Activated CD8-positive, alpha-beta memory T cell treated with anti-CD3 and anti-CD28 coated beads, Interleukin-2, amount 10 ng/mL, durations not matched to agents 7 days and 5 days (primary cell): ENCODE results near the gene CREB3L2. TPM values are rescaled to one million over a fixed set of nuclear protein-coding genes. Genes with fewer than 3 reads are reported as not detected.
A peak's percentile ranks its signal among the peaks of the same experiment; 100 is the strongest.

Experiments used
- ATAC-seq: fragments of 150-1000 bp; cut with Tn5 transposase; one replicate; pipeline ENCODE4 v1.10.0; 2021; ENCODE audit warnings: moderate library complexity
- CTCF ChIA-PET: fragments of 350-600 bp; sonication (Branson Sonifier 250); formaldehyde crosslinking; loops from one replicate; lab custom pipeline; 2021; ENCODE audit warnings: antibody characterized with exemption; lab: Charles Lee
- DNase-seq: peaks from one replicate; pipeline ENCODE4 v3.0.0-alpha.2; 2020
- H3K27ac Mint-ChIP-seq: one replicate; pipeline ENCODE4 v1.8.0; 2021; ENCODE audit warnings: mild to moderate bottlenecking, mixed read lengths
- H3K27me3 Mint-ChIP-seq: one replicate; pipeline ENCODE4 v1.8.0; 2021; ENCODE audit warnings: mixed read lengths
- H3K36me3 Mint-ChIP-seq: one replicate; pipeline ENCODE4 v1.8.0; 2021; ENCODE audit warnings: mild to moderate bottlenecking, mixed read lengths
- H3K4me1 Mint-ChIP-seq: one replicate; pipeline ENCODE4 v1.8.0; 2021; ENCODE audit warnings: mixed read lengths
- H3K4me3 Mint-ChIP-seq: one replicate; pipeline ENCODE4 v1.8.0; 2021; ENCODE audit warnings: mild to moderate bottlenecking, moderate library complexity, mixed read lengths
- H3K9me3 Mint-ChIP-seq: one replicate; pipeline ENCODE4 v1.8.0; 2022; ENCODE audit warnings: low read depth, mixed read lengths
- total RNA-seq, 2 experiments: library from RNA; stranded (reverse); gene quantifications; one replicate each; pipeline ENCODE4 v1.2.3, GENCODE V29; 2021

CREB3L2 gene
- total RNA-seq, 2 experiments from 2014 or later: 24.0 to 29.0 TPM

DNA sequence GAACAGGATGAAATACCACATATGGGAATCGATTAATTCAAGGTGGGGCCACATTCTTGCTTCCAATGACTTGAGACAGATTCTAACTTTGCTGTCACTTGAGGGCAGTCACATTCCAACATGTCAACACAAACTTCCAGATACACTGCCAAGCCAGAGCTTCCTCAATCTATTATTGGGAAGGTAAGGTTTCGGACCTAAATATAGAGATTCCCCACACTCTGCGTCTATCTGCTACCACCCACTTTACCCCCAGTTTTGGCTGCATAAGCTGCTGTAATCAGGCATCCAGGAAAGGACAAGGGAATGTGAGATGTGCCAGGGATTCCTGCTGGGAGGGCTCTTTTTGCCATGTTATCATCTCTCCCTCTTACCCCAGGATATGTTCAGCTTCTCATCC is 134.6 kb downstream of the CREB3L2 start:
- H3K4me1 Mint-ChIP-seq: peaks cover 3% of the 10 kb centered on the region
- CTCF ChIA-PET: no interaction called here
- H3K9me3 Mint-ChIP-seq: peaks cover 10% of the 10 kb centered on the region
- no peak overlapping the region for H3K27ac Mint-ChIP-seq
- peaks cover 28% of the 10 kb centered on the region for H3K36me3 Mint-ChIP-seq
- no peaks in the 10 kb centered on the region for H3K27me3 Mint-ChIP-seq
- no peak for ATAC-seq
- H3K4me3 Mint-ChIP-seq: no peak overlapping the region
- DNase-seq: no peak

DNA sequence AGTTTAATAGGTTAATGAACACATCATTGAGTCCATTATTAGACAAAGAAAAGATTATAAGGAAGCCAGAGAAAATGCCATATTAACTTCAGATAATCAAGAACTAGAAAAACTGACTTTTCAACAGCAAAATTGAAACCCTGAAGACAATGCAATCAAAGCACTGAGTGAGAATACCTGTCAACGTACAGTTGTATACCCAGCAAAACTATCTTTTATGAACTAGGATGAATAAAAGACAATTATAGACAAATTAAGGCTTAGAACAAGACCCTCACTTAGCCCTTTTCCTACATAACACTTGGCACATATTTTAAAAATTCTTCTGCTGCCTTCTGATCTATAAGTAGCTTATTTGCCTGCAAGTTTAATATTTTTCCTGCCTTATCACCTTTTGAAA is 136.1 kb downstream of the CREB3L2 start:
- H3K36me3 Mint-ChIP-seq: peaks cover 28% of the 10 kb centered on the region
- H3K4me3 Mint-ChIP-seq: no peak overlapping the region
- CTCF ChIA-PET: no interaction called here
- no peak overlapping the region for H3K27ac Mint-ChIP-seq
- peaks cover 2% of the 10 kb centered on the region for H3K4me1 Mint-ChIP-seq
- H3K27me3 Mint-ChIP-seq: no peaks in the 10 kb centered on the region
- ATAC-seq: no peak
- peaks cover 10% of the 10 kb centered on the region for H3K9me3 Mint-ChIP-seq
- DNase-seq: no peak

DNA sequence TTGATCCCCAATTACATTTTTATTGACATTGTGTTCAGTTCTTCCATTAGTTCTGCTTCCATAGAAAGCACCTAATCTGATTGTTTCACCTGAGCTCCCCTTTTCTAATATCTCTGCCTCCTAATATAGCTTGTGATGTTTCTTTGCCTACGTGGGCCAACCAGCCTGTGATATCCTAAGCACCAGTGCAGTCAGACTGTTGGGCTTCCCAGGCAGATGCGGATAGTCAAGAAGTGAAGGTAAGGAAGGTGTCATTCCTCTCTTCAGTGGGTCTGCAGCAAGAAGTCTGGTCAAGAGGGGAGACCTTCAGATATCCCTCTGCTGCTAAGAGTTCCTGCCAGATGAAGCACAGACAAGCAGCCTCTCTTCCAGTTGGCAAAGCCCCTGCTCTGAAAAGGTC is 138.9 kb downstream of the CREB3L2 start:
- DNase-seq (no peak), ATAC-seq (no peak)
- Mint-ChIP-seq H3K4me3 (no peak overlapping the region), H3K4me1 (no peaks in the 10 kb centered on the region), H3K9me3 (peaks cover 9% of the 10 kb centered on the region), H3K27me3 (no peaks in the 10 kb centered on the region), H3K27ac (no peak overlapping the region), H3K36me3 (peaks cover 21% of the 10 kb centered on the region)
- CTCF ChIA-PET: interaction anchor here (0.8 kb wide), 1 partner anchor 146 kb away, joined by 3 read pairs; no protein-coding TSS in a partner anchor

DNA sequence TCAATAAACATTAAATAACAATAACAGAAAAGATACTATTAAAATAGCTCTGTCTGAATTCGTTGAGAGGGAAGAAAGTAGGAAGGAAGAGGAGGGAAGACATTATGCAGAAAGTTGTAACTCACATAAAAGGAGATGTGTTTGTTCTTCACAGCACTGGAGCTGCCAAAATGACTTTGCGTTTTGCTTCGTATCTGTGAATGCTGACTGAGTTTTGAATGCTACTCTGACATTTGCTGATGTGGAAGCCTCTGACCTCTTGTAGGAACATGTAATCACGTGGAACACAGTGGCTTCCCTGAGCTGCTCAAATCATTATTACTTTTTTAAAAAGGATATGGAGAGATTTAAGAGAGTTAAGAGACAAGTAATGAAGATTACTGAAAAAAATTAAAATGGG is 139.5 kb downstream of the CREB3L2 start:
- H3K4me3 Mint-ChIP-seq: no peak overlapping the region
- ATAC-seq (no peak), DNase-seq (no peak)
- CTCF ChIA-PET: interaction anchor here (0.7 to 0.8 kb wide), 2 partner anchors 147 to 229 kb away, joined by 3 read pairs; no protein-coding TSS in a partner anchor
- no peaks in the 10 kb centered on the region for H3K27me3 Mint-ChIP-seq
- peaks cover 21% of the 10 kb centered on the region for H3K36me3 Mint-ChIP-seq
- no peaks in the 10 kb centered on the region for H3K4me1 Mint-ChIP-seq
- no peak overlapping the region for H3K27ac Mint-ChIP-seq
- H3K9me3 Mint-ChIP-seq: peaks cover 9% of the 10 kb centered on the region

DNA sequence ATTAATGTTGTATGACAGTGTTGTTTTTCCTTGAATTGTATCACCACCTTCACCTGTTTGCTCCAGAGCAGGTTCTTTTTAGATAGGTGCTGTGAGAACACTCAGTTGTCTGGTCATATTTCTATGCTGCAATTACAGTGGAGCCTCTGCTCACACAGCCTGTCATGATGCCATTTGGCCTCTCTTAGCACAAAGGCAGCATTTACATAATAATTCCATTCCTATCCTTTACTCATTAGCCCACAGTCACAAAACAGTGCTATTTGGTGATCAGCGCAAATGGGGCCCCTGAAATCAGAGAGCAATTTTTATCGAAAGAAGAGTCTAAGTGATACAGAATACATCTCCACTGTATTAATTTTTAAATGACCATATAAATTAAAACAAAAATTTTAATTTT is 141.3 kb downstream of the CREB3L2 start:
- H3K36me3 Mint-ChIP-seq: peaks cover 12% of the 10 kb centered on the region
- CTCF ChIA-PET: no interaction called here
- H3K4me1 Mint-ChIP-seq: no peaks in the 10 kb centered on the region
- ATAC-seq (no peak), DNase-seq (no peak)
- H3K27me3 Mint-ChIP-seq: no peaks in the 10 kb centered on the region
- no peak overlapping the region for H3K27ac Mint-ChIP-seq
- H3K9me3 Mint-ChIP-seq: peaks cover 3% of the 10 kb centered on the region
- no peak overlapping the region for H3K4me3 Mint-ChIP-seq

DNA sequence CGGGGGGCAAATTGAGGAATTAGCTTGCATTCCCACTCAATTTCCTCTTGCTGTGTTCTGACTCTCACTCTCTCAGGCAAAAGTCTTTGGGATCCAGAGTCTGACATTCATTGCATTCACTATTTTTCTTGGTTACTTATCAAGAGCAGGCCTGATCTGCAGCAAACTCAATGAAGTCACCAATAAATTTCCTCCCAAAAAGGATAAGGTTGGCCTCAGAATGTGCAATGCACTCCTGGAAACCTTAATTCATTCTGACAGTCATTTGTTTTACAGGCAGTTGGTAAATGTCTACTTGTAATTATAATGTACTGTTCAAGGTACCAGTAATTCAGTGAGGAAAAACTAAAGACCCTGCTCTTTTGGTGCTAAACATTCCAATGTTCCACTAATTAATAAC is 148.8 kb downstream of the CREB3L2 start:
- Mint-ChIP-seq H3K9me3 (no peaks in the 10 kb centered on the region), H3K4me1 (no peaks in the 10 kb centered on the region), H3K27ac (no peak overlapping the region), H3K36me3 (no peaks in the 10 kb centered on the region), H3K27me3 (peaks cover 37% of the 10 kb centered on the region), H3K4me3 (no peak overlapping the region)
- ATAC-seq (no peak), DNase-seq (no peak)
- CTCF ChIA-PET: no interaction called here

DNA sequence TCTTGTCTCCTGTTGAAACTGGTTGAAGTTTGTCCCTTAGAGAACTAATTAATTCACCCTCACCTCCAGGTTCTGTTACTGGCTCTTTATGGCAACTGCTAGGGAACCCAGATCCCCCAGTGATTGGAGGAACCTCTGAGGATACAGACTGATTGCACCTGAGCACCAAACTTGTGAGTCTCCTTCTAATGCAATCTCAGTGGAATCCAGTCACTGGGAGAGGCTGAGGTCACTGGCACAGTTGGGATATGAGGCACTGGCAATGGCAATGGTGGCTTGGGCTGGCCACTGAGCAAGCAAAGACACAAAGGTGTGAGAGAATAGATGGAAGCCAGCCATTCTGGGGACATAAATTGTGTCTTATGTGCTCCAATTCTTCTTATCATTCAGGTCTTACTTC is 149.8 kb downstream of the CREB3L2 start:
- H3K27me3 Mint-ChIP-seq: peaks cover 47% of the 10 kb centered on the region
- no peak overlapping the region for H3K4me3 Mint-ChIP-seq
- ATAC-seq (no peak), DNase-seq (no peak)
- no peaks in the 10 kb centered on the region for H3K9me3 Mint-ChIP-seq
- H3K36me3 Mint-ChIP-seq: no peaks in the 10 kb centered on the region
- CTCF ChIA-PET: no interaction called here
- H3K27ac Mint-ChIP-seq: no peak overlapping the region
- peaks cover 7% of the 10 kb centered on the region for H3K4me1 Mint-ChIP-seq

DNA sequence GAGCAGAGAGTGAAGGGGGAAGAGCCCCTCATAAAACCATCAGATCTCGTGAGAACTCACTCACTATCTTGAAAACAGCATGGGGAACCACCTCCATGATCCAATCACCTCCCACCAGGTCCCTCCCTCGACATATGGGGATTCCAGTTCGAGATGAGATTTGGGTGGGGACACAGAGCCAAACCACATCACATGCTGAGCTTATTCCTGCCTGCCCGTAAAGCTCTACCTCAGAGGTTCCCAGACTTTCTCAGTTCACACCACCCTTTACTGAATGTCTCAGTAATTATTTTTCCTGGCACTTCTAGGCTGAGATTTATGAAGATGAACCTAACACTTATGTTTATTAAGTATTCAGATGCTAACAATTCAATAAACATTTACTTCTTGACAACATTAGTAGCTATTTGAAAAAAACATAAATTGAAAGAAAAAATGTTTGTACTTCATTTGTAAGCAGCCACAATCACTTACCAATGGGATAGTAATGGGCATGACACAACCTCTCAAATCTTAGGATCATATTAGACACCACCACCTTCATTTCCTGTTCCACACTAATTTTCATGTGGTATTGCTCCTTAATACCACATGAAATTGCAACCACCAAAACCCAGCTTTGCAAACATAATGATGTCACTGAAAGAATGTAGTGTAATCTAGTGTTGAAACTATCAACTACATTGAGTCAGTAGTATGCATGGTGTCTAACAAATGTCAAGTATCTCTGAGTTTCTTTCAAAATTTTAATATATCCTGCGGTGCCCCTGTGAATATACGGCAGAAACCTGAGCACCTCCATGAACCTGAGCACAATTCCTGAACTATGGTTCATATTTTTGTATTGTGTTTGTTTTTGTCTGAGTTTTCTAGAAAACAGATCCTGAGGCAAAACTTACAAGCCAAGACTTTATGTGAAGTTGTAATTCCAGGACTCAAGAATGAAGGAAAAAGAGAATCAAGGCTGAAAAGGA is 150.6 kb downstream of the CREB3L2 start:
- H3K27me3 Mint-ChIP-seq: peaks cover 47% of the 10 kb centered on the region
- no peaks in the 10 kb centered on the region for H3K9me3 Mint-ChIP-seq
- H3K27ac Mint-ChIP-seq: no peak overlapping the region
- CTCF ChIA-PET: no interaction called here
- peaks cover 7% of the 10 kb centered on the region for H3K4me1 Mint-ChIP-seq
- DNase-seq: no peak
- H3K36me3 Mint-ChIP-seq: no peaks in the 10 kb centered on the region
- H3K4me3 Mint-ChIP-seq: no peak overlapping the region
- ATAC-seq: no peak

DNA sequence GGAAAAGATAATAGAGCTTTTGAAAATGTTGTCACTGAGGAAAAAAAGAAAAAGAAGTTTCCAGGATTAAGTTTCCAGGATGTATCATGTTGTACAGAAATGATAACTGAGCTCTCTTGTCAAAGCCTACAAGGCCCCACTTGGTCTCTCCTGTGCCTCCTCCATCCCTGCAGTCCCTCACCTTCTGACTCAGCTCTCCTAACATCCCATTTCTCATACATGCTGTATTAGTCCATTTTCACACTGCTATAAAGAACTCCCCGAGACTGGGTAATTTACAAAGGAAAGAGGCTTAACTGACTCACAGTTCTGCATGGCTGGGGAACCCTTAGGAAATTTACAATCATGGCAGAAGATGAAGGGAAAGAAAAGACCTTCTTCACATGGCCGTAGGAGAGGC is 151.3 kb downstream of the CREB3L2 start:
- Mint-ChIP-seq H3K36me3 (no peaks in the 10 kb centered on the region), H3K27me3 (peaks cover 54% of the 10 kb centered on the region), H3K9me3 (no peaks in the 10 kb centered on the region), H3K27ac (no peak overlapping the region), H3K4me1 (peaks cover 7% of the 10 kb centered on the region), H3K4me3 (no peak overlapping the region)
- no peak for ATAC-seq
- no peak for DNase-seq
- CTCF ChIA-PET: no interaction called here

DNA sequence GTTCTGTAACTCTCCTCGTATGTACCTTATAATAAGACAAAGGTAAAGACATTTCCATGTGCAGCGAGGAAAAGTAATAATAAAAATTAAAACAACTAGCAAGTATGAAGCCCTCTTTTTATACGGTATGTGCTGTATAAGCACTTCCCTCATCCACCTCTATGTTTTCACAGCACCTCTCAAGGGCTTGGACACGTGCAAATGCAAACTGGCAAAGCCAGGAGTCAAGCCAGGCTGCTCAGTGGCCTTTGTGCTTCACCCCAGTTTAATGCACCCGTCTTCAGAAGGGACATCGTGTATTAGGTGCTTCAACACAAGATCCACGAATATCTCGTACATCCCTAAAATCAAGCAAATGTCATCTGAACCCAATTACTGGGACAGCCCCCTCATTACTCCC is 153.8 kb downstream of the CREB3L2 start:
- CTCF ChIA-PET: no interaction called here
- Mint-ChIP-seq H3K27ac (no peak overlapping the region), H3K9me3 (no peaks in the 10 kb centered on the region), H3K4me3 (no peak overlapping the region), H3K27me3 (peaks cover 76% of the 10 kb centered on the region), H3K36me3 (no peaks in the 10 kb centered on the region), H3K4me1 (peaks cover 7% of the 10 kb centered on the region)
- no peak for DNase-seq
- no peak for ATAC-seq

DNA sequence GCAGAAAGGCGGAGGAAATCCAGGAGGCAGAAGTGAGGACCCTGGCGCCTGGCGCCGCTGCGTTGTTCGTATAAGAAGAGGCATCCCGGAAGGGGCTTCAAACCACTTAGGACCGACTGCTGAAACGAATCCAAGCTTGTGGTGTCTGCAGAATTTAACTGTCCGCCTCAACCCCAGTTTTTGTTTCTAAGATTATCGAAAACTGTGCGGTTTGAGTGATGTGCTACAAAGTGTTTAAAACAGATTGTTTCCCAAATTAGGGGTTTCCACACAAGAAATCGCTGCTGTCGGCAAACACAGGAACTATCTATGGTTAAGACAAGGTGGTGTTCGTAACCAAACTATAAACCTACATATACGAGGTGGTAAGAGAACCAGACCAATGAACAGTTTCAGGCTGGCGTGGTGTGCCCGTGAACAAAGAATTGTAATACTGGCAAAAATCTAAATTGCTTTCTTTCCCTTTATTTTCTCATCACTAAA is 154.3 kb downstream of the CREB3L2 start:
- H3K4me3 Mint-ChIP-seq: peak overlapping the region; percentile 41
- ATAC-seq (peak; percentile 40), DNase-seq (no peak)
- H3K36me3 Mint-ChIP-seq: no peaks in the 10 kb centered on the region
- H3K27ac Mint-ChIP-seq: no peak overlapping the region
- H3K9me3 Mint-ChIP-seq: no peaks in the 10 kb centered on the region
- CTCF ChIA-PET: no interaction called here
- peaks cover 7% of the 10 kb centered on the region for H3K4me1 Mint-ChIP-seq
- peaks cover 80% of the 10 kb centered on the region for H3K27me3 Mint-ChIP-seq

DNA sequence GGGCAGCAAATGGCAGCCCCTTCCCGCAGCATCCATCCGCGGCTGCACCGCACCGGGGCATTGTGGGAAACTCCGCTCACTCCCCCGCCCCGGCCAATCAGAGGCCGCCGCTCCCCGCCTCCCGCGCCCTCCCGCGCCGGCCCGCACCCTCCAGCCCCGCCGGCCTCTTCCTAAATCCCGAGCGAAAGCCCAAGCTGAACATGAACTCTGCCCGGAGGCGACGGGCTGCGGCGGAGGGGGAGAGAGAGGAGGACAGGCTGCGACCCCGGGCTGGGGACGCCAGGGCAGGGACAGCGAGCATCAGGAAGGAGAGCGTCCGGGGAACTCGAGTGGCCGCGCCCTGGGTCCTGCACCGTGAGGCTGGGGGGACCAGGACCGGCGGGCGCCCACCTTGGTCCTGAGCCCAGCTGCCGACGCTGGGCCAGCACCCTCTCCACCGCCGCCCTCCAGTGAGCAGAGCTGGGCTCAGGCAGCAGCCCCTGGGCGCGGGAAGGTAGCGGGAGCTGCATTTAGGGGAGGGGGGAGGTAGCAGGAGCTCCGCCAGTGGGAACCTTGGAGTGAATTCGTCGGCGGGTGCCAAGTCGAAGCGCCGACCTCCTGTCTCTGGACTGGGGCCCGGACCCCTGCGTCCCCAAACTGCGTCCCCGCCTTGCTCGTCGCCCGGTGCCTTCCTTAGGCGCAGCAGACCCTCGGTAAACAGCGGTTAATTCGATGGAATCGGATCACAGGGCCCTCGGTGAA is 154.9 kb downstream of the CREB3L2 start, which contains the start of gene DGKI:
Gene DGKI, minus strand, starts transcription at position 148 of the 741 bp plus-strand sequence.
- H3K9me3 Mint-ChIP-seq: no peaks in the 10 kb centered on the region

DNA sequence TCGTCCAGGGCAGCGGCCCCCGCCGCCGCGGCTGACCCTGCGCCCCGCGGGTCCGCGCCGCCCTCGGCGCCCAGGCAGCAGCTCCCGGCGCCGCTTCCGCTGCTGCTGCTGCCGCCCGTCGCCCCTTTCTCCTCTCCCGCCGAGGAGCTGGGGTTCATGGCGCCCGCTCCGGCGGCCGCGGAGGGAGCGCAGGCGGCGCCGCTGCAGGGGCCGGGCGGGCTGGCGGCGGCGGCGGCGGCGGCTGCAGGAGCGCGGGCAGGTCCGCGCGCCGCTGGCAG is 155.4 kb downstream of the CREB3L2 start:
- H3K27me3 Mint-ChIP-seq: peaks cover 83% of the 10 kb centered on the region
- H3K27ac Mint-ChIP-seq: no peak overlapping the region
- H3K4me3 Mint-ChIP-seq: no peak overlapping the region
- H3K36me3 Mint-ChIP-seq: no peaks in the 10 kb centered on the region
- CTCF ChIA-PET: no interaction called here
- DNase-seq (no peak), ATAC-seq (peak; percentile 35)
- H3K4me1 Mint-ChIP-seq: peaks cover 7% of the 10 kb centered on the region
- no peaks in the 10 kb centered on the region for H3K9me3 Mint-ChIP-seq

More for the DNA sequence above, 154.9 kb downstream of the CREB3L2 start, which contains the start of gene DGKI:
- Mint-ChIP-seq H3K4me1 (peaks cover 7% of the 10 kb centered on the region), H3K27me3 (peaks cover 82% of the 10 kb centered on the region), H3K27ac (no peak within 1 kb of the TSS), H3K36me3 (no peaks in the 10 kb centered on the region), H3K4me3 (peak within 1 kb of the TSS; percentile 41)
- DNase-seq (no peak), ATAC-seq (peak; percentile 56)
- CTCF ChIA-PET: no interaction called here
